CD14-positive monocyte (primary cell): ENCODE results near the gene NSMCE1. TPM values are rescaled to one million over a fixed set of nuclear protein-coding genes. Genes with fewer than 3 reads are reported as not detected.

Source experiments
- DNase-seq, 3 donors: peaks; one replicate each; pipeline ENCODE4 v3.0.0-alpha.2; 2011 to 2022
- H2AFZ ChIP-seq: 2 replicates; pipeline ENCODE4 v1.6.0; 2012; ENCODE audit warnings: mild to moderate bottlenecking, low read depth, low read length, inconsistent platforms; ENCODE audit not compliant: insufficient read depth, poor library complexity, severe bottlenecking
- H3K27ac ChIP-seq, 2 donors: 1 replicate in 1 of 2; 2 replicates in 1 of 2; pipeline ENCODE4 v1.5.1; 2012 to 2013; ENCODE audit warnings: low read length in 2 of 2, control low read depth in 1 of 2, inconsistent platforms in 1 of 2, low read depth in 1 of 2, mild to moderate bottlenecking in 1 of 2
- H3K27me3 ChIP-seq, 2 donors: one replicate each; pipeline versions ENCODE4 v1.6.0 to v1.6.1; 2011 to 2013; ENCODE audit warnings: low read length in 2 of 2; ENCODE audit not compliant: control insufficient read depth in 2 of 2, insufficient read depth in 2 of 2
- H3K36me3 ChIP-seq, 2 donors: replicated peaks in 1 of 2; 1 replicate in 1 of 2; 2 replicates in 1 of 2; pipeline versions ENCODE4 v1.5.1 to v1.6.1; 2012 to 2013; ENCODE audit warnings: low read length in 2 of 2, control low read depth in 1 of 2, inconsistent platforms in 1 of 2, mild to moderate bottlenecking in 1 of 2; ENCODE audit not compliant: insufficient read depth in 2 of 2, control insufficient read depth in 1 of 2
- H3K4me1 ChIP-seq, 2 donors: 1 replicate in 1 of 2; 2 replicates in 1 of 2; pipeline versions ENCODE4 v1.5.1 to v1.6.1; 2012 to 2013; ENCODE audit warnings: low read length in 2 of 2, control low read depth in 1 of 2, inconsistent platforms in 1 of 2, mild to moderate bottlenecking in 1 of 2, moderate library complexity in 1 of 2; ENCODE audit not compliant: insufficient read depth in 2 of 2, control insufficient read depth in 1 of 2
- H3K4me2 ChIP-seq: replicated peaks from 2 replicates; pipeline ENCODE3; 2012; ENCODE audit warnings: low read length, moderate library complexity, mild to moderate bottlenecking; ENCODE audit not compliant: poor library complexity, severe bottlenecking; ENCODE audit errors: extremely low read depth
- H3K4me3 ChIP-seq, 3 experiments: fragments of 200-600 bp in 1 of 3; sonication (generic) in 1 of 3; replicated peaks in 1 of 3; 1 replicate in 2 of 3; 2 replicates in 1 of 3; pipeline ENCODE4 v1.5.1; 2011 to 2013; ENCODE audit warnings: low read length in 3 of 3, mild to moderate bottlenecking in 3 of 3, control low read depth in 2 of 3, low read depth in 2 of 3, inconsistent platforms in 1 of 3, moderate library complexity in 1 of 3
- H3K79me2 ChIP-seq: 2 replicates; pipeline ENCODE4 v1.6.0; 2012; ENCODE audit warnings: mild to moderate bottlenecking, control low read depth, inconsistent platforms, low read length, moderate library complexity; ENCODE audit not compliant: insufficient read depth
- H3K9ac ChIP-seq: 2 replicates; pipeline ENCODE4 v1.6.0; 2017; ENCODE audit warnings: low read length, mild to moderate bottlenecking; ENCODE audit not compliant: insufficient read depth, poor library complexity, severe bottlenecking
- H3K9me3 ChIP-seq, 2 donors: replicated peaks in 1 of 2; 1 replicate in 1 of 2; 2 replicates in 1 of 2; pipeline versions ENCODE4 v1.5.1 to v1.6.1; 2012 to 2013; ENCODE audit warnings: low read length in 2 of 2, control low read depth in 1 of 2; ENCODE audit not compliant: control insufficient read depth in 1 of 2, insufficient read depth in 1 of 2
- H4K20me1 ChIP-seq: 2 replicates; pipeline ENCODE4 v1.6.0; 2012; ENCODE audit warnings: mild to moderate bottlenecking, low read length, control low read depth, moderate library complexity; ENCODE audit not compliant: insufficient read depth
- H3K27ac Mint-ChIP-seq, 7 donors: one replicate each; pipeline ENCODE4 v1.8.0; 2020; ENCODE audit warnings: mild to moderate bottlenecking in 7 of 7, mixed read lengths in 7 of 7, moderate library complexity in 6 of 7, inconsistent platforms in 2 of 7
- H3K27me3 Mint-ChIP-seq, 3 donors: one replicate each; pipeline ENCODE4 v1.8.0; 2021 to 2022; ENCODE audit warnings: low read depth in 3 of 3, mild to moderate bottlenecking in 3 of 3, mixed read lengths in 3 of 3, moderate library complexity in 3 of 3, inconsistent platforms in 1 of 3
- H3K36me3 Mint-ChIP-seq, 2 donors: one replicate each; pipeline ENCODE4 v1.8.0; 2020; ENCODE audit warnings: mixed read lengths in 2 of 2, inconsistent platforms in 1 of 2, mild to moderate bottlenecking in 1 of 2
- H3K4me1 Mint-ChIP-seq: one replicate; pipeline ENCODE4 v1.8.0; 2020; ENCODE audit warnings: mild to moderate bottlenecking, mixed read lengths
- H3K4me3 Mint-ChIP-seq, 2 donors: one replicate each; pipeline ENCODE4 v1.8.0; 2020; ENCODE audit warnings: mild to moderate bottlenecking in 2 of 2, mixed read lengths in 2 of 2, moderate library complexity in 1 of 2
- H3K9me3 Mint-ChIP-seq, 7 donors: one replicate each; pipeline ENCODE4 v1.8.0; 2020 to 2022; ENCODE audit warnings: mixed read lengths in 7 of 7, mild to moderate bottlenecking in 6 of 7, moderate library complexity in 6 of 7, inconsistent platforms in 2 of 7
- WGBS: methylation state at CpG from one replicate; pipeline ENCODE4 v1.1.5; 2013; ENCODE audit warnings: missing lambda C conversion rate; ENCODE audit not compliant: insufficient coverage; 5-methylcytosine and 5-hydroxymethylcytosine counted together
- intact Hi-C, 2 donors: fragments of 100-400 bp; cut with micrococcal nuclease; formaldehyde crosslinking; loops; one replicate each; pipeline versions ENCODE4 v1.15.0 to v1.15.1; 2023
- polyA plus RNA-seq, 3 donors: library from polyadenylated mRNA; depleted of rRNA in 1 of 3; unstranded in 2 of 3; stranded (reverse) in 1 of 3; fragments of 300-500 nt in 2 of 3; fragments of >200 nt in 1 of 3; fragmentation: Illumina TruSeq in 2 of 3; gene quantifications; 1 replicate in 2 of 3; 2 replicates in 1 of 3; pipeline ENCODE4 v1.2.3, GENCODE V29; 2012 to 2021
- TF ChIP-seq, protein P1 (sequence below): fragments of 200-600 bp; IDR thresholded peaks from one replicate; pipeline ENCODE4 v1.8.0; 2022; ENCODE audit warnings: antibody characterized with exemption, mild to moderate bottlenecking

Gene NSMCE1
- polyA plus RNA-seq, 3 donors, result 19.6 to 85.2 (median 82.6) TPM

DNA sequence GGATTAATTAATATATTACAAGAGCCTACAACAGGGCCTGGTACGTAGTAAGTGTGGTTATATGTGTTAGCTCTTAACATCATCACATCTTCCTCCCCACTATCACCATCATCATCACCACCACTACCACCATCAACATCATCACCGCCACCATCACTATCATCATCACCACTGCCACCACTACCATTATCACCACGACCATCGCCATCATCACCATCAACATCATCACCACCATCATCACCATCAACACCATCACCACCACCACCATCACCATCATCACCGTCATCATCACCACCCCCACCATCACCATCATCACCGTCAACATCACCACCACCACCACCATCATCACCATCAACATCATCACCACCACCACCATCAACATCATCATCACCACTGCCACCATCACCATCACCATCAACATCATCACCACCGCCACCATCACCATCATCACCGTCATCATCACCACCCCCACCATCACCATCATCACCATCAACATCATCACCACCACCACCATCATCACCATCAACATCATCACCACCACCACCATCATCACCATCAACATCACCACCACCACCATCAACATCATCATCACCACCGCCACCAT is 37.4 kb upstream of the NSMCE1 start:
- Histone ChIP-seq H3K4me2 (peak overlapping the region; percentile 45), H3K36me3 (no peaks in the 10 kb centered on the region), H3K79me2 (no peaks in the 10 kb centered on the region), H3K4me3 (peak overlapping the region in 1 of 3 experiments; percentile 21), H3K27ac (peak overlapping the region in 1 of 2 donors; percentile 81), H3K27me3 (no peaks in the 10 kb centered on the region), H3K9me3 (no peaks in the 10 kb centered on the region), H2AFZ (no peak overlapping the region), H3K4me1 (peaks cover 33 to 40% of the 10 kb centered on the region in 2 donors), H3K9ac (no peak overlapping the region), H4K20me1 (no peaks in the 10 kb centered on the region)
- H3K4me1 Mint-ChIP-seq, result peaks cover 42% of the 10 kb centered on the region
- H3K27me3 Mint-ChIP-seq, result peaks cover 0 to 6% (median 2%) of the 10 kb centered on the region in 3 donors
- WGBS, result 96% methylated on average over 7 of the region's 9 CpGs
- DNase-seq, result no peak
- H3K27ac Mint-ChIP-seq, result peak overlapping the region; percentile 93 to 98 (median 95)
- intact Hi-C loops, result no loop called here
- TF ChIP-seq, protein P1, sequence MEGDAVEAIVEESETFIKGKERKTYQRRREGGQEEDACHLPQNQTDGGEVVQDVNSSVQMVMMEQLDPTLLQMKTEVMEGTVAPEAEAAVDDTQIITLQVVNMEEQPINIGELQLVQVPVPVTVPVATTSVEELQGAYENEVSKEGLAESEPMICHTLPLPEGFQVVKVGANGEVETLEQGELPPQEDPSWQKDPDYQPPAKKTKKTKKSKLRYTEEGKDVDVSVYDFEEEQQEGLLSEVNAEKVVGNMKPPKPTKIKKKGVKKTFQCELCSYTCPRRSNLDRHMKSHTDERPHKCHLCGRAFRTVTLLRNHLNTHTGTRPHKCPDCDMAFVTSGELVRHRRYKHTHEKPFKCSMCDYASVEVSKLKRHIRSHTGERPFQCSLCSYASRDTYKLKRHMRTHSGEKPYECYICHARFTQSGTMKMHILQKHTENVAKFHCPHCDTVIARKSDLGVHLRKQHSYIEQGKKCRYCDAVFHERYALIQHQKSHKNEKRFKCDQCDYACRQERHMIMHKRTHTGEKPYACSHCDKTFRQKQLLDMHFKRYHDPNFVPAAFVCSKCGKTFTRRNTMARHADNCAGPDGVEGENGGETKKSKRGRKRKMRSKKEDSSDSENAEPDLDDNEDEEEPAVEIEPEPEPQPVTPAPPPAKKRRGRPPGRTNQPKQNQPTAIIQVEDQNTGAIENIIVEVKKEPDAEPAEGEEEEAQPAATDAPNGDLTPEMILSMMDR, result no peak
- H3K4me3 Mint-ChIP-seq, result peak overlapping the region in 1 of 2 donors; percentile 40
- H3K36me3 Mint-ChIP-seq, result peaks cover 1 to 2% of the 10 kb centered on the region in 2 donors
- peaks cover 0 to 9% (median 0%) of the 10 kb centered on the region in 7 donors for H3K9me3 Mint-ChIP-seq

DNA sequence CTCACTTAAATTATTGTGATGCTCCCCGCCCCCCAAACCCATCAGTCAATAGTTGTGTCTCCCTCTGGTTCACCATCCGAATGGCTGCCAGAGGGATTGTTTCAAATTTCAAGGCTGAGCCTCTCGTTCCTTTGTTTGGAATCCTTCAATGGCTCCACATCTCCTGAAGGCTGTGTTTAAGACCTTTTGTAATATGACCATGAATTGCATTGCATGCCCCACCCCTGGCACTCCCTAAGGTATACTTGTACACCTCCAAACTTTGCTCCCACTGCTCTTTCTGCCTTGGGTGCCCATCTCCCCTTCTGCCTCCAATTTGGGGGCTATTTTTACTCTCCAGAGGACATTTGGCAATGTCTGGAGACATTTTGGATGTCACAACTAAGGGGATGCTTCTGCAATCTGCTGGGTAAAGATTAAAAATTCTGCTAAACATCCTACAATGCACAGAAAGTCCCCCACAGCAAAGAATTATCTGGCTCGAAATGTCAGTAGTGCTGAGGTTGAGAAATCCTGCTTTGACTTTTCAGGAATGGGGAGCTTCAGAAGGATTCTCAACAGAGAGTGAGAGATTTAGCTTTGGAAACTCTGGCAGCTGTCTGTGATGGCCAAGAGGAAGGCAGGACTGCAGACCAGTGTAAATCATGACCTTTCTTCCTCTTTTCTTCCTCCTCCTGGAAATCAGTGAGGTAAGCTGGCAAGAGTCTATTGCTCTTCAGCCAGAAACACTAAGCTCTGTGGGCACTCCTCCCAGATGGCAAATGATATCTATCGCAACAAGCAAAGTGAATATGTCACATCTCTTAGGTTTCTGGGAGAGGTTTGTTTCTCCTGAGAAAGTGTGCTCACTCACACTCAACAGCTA is 36.5 kb upstream of the NSMCE1 start:
- H3K36me3 Mint-ChIP-seq, result peaks cover 1 to 2% of the 10 kb centered on the region in 2 donors
- intact Hi-C loops, result no loop called here

More for the DNA sequence above, 36.5 kb upstream of the NSMCE1 start:
- H3K9ac ChIP-seq, result peak overlapping the region; percentile 33
- no peaks in the 10 kb centered on the region for H3K9me3 ChIP-seq
- DNase-seq, result peak; percentile 64 to 79 (median 65)
- H3K79me2 ChIP-seq, result no peaks in the 10 kb centered on the region
- Mint-ChIP-seq H3K9me3 (peaks cover 0 to 9% (median 0%) of the 10 kb centered on the region in 7 donors), H3K27ac (peak overlapping the region; percentile 93 to 98 (median 95)), H3K27me3 (peaks cover 0 to 6% (median 2%) of the 10 kb centered on the region in 3 donors), H3K4me1 (peaks cover 48% of the 10 kb centered on the region), H3K4me3 (peak overlapping the region in 1 of 2 donors; percentile 79)
- peak overlapping the region; percentile 45 for H3K4me2 ChIP-seq
- H3K27ac ChIP-seq, result peak overlapping the region; percentile 55 to 81
- peaks cover 39 to 47% of the 10 kb centered on the region in 2 donors for H3K4me1 ChIP-seq
- H3K27me3 ChIP-seq, result no peaks in the 10 kb centered on the region
- H4K20me1 ChIP-seq, result no peaks in the 10 kb centered on the region
- H3K36me3 ChIP-seq, result no peaks in the 10 kb centered on the region
- peak overlapping the region in 1 of 3 experiments; percentile 21 for H3K4me3 ChIP-seq
- 100% methylated on average over 1 of the region's 5 CpGs for WGBS
- peak overlapping the region; percentile 51 for H2AFZ ChIP-seq
- TF ChIP-seq, protein P1, result no peak
